ENCODE results near the gene FAM171A1. TPM values are rescaled to one million over a fixed set of nuclear protein-coding genes. Genes with fewer than 3 reads are reported as not detected.

FAM171A1 gene
- total and polyA plus RNA-seq, 2 donors (not counting 1 experiment from before 2014, with no cell fraction given) = 0.09 TPM; not detected in 1

DNA sequence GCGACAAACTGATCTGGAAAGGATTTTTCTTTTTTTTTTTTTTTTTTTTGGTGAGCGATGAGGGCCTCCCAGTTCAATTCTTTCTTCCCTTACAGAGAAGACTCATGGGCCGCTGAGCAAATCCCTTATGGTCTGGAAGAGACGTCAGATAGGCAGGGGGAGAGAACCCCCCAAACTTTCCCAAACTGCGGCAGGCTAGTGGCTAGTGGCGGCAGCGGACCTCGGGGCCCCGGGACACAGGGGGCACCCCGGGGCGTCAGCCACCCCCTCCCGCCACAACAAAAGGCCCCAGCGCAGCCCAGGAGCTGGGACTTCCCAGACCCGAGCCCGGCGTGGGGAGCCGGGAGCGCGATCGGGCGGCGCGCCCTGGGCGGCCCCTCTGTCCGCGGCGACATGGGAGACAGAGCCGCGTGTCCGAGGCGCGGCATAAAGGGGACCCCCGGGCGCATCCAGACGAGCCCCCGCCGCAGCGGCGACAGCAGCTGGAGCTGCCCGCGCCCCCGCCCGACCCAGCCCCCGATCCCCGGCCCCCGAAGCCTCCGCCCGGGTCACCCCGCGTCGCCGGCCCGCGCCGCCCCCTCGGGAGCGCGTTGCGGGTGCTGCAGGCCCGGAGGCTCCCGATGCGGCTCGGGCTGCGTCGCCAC is 755 bp downstream of the FAM171A1 start:
- no peaks in the 10 kb centered on the region for H3K79me2 ChIP-seq (ENCODE audit: control insufficient read depth, insufficient read depth, low read length)
- H3K4me3 Mint-ChIP-seq = peak overlapping the region; percentile 73
- peaks cover 2 to 35% (median 30%) of the 10 kb centered on the region in 4 experiments for H3K27me3 ChIP-seq (replicated peaks in 1 of 4; ENCODE audit: control extremely low read depth in 1 of 4, control insufficient read depth in 3 of 4, insufficient read depth in 4 of 4, low read length in 3 of 4)
- no peaks in the 10 kb centered on the region for H3K36me3 ChIP-seq (replicated peaks in 1 of 2; ENCODE audit: control extremely low read depth in 1 of 2, control insufficient read depth in 1 of 2, extremely low read depth in 1 of 2, insufficient read depth in 2 of 2, low read length in 1 of 2)
- no peak overlapping the region for H3K27ac Mint-ChIP-seq
- H3K9me3 ChIP-seq (ENCODE audit: control extremely low read depth in 1 of 3, control insufficient read depth in 2 of 3, insufficient read depth in 1 of 3, low read length in 2 of 3) = no peaks in the 10 kb centered on the region
- intact Hi-C loops (cut with micrococcal nuclease) = no loop called here
- POLR2A ChIA-PET = no interaction called here
- CTCF ChIA-PET = no interaction called here
- H3K27me3 Mint-ChIP-seq = peaks cover 54% of the 10 kb centered on the region
- DNase-seq (peak; percentile 15), ATAC-seq (ENCODE audit: low read depth) (no peak)
- no peak overlapping the region for H3K9ac ChIP-seq (ENCODE audit: low read length)
- peak overlapping the region; percentile 60 for H3K4me2 ChIP-seq (replicated peaks; ENCODE audit: low read depth, low read length, poor library complexity, severe bottlenecking)
- H4K20me1 ChIP-seq (ENCODE audit: control insufficient read depth, insufficient read depth, low read length, poor library complexity, severe bottlenecking) = no peaks in the 10 kb centered on the region
- peak overlapping the region; percentile 46 for H2AFZ ChIP-seq (ENCODE audit: insufficient read depth, low read depth, low read length, poor library complexity, severe bottlenecking)
- WGBS (ENCODE audit: insufficient coverage) = 2% methylated on average over 61 of the region's 65 CpGs
- no peaks in the 10 kb centered on the region for H3K9me3 Mint-ChIP-seq (ENCODE audit: insufficient read depth)
- TF ChIP-seq, protein P1, sequence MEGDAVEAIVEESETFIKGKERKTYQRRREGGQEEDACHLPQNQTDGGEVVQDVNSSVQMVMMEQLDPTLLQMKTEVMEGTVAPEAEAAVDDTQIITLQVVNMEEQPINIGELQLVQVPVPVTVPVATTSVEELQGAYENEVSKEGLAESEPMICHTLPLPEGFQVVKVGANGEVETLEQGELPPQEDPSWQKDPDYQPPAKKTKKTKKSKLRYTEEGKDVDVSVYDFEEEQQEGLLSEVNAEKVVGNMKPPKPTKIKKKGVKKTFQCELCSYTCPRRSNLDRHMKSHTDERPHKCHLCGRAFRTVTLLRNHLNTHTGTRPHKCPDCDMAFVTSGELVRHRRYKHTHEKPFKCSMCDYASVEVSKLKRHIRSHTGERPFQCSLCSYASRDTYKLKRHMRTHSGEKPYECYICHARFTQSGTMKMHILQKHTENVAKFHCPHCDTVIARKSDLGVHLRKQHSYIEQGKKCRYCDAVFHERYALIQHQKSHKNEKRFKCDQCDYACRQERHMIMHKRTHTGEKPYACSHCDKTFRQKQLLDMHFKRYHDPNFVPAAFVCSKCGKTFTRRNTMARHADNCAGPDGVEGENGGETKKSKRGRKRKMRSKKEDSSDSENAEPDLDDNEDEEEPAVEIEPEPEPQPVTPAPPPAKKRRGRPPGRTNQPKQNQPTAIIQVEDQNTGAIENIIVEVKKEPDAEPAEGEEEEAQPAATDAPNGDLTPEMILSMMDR (IDR thresholded peaks at IDR 0.05) = no peak
- no peak for TF ChIP-seq EZH2 (IDR thresholded peaks at IDR 0.05; ENCODE audit: borderline replicate concordance, insufficient read depth, low read depth, low read length, poor library complexity, severe bottlenecking)
- H3K27ac ChIP-seq (ENCODE audit: low read length in 2 of 2) = no peak overlapping the region
- H3K4me1 ChIP-seq (ENCODE audit: control insufficient read depth in 2 of 2, insufficient read depth in 2 of 2, low read length in 2 of 2) = peaks cover 7 to 10% of the 10 kb centered on the region in 2 donors
- H3K4me1 Mint-ChIP-seq = peaks cover 10% of the 10 kb centered on the region
- H3K4me3 ChIP-seq (ENCODE audit: control extremely low read depth in 1 of 5, extremely low read depth in 1 of 5, insufficient read depth in 1 of 5, low read depth in 2 of 5, low read length in 4 of 5) = peak overlapping the region in 2 of 5 experiments; percentile 8 to 14
